COLO668 (cell line): Measurements from ENCODE around the gene RSL1D1.
A peak's percentile ranks its signal among the peaks of the same experiment; 100 is the strongest.
"Not testable (repeated sequence)": the region's sequence is repeated elsewhere in the genome, so short reads cannot be mapped to it uniquely, and the experiment has no call there.

Experiments
- DNase-seq: peaks from one replicate; lab custom pipeline; 2025; ENCODE audit not compliant: unreplicated experiment; lab: John Stamatoyannopoulos, UW

The RSL1D1 gene

DNA sequence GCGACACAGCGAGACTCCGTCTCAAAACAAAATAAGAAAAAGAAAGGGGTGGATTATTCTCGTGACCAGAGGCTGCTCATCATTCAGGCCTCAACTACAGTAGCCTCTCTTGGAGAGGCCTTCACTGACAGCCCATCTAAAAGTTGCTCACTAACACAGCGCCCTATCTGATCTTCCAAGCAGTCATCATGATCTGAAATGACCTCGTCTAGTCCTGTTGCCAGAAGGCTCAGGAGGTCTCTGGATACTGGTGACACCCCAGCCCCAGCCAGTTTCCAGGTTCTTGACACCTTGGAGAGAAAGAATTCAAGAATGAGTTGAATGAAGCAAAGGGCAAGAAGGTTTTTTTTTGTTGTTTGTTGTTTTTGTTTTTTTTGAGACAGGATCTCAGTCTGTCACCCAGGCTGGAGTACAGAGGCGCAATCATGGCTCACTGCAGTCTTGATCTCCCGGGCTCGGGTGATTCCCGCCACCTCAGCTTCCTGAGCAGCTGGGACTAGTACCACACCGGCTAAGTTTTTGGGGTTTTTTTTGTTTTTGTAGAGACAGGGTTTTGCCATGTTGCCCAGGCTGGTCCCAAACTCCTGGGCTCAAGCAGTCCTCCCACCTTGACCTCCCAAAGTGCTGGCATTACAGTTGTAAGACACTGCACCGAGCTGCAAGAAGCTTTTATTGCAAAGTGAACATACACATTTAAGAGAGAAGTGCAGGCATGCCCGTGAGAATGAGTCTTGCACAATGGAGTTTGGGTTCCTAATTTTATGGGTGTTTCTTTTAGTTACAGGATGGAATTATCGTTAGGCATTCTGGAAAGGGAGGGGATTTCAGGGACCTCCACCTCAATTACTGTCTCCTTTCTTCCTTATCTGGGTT lies 51.6 kb downstream of the RSL1D1 start:
- DNase-seq: no peak

GRCh38 chr16:11799017-11799381 lies 52.3 kb downstream of the RSL1D1 start:
- no peak for DNase-seq

GRCh38 chr16:11797957-11798299 lies 53.4 kb downstream of the RSL1D1 start:
- DNase-seq: peak; percentile 36

- DNase-seq: peak; percentile 98
Measured at GRCh38 chr16:11797166-11797956, 54.0 kb downstream of the RSL1D1 start, which contains the start of gene ZC3H7A. Gene ZC3H7A (minus strand): TSS chr16:11797258. CDS start chr16:11782354, 14,904 bp downstream.

- peak; percentile 42 for DNase-seq
Measured at GRCh38 chr16:11796227-11797165, 54.8 kb downstream of the RSL1D1 start.

GRCh38 chr16:11795887-11796226 lies 55.5 kb downstream of the RSL1D1 start:
- no peak for DNase-seq

GRCh38 chr16:11794996-11795886 lies 56.1 kb downstream of the RSL1D1 start:
- no peak for DNase-seq

- no peak for DNase-seq
Measured at GRCh38 chr16:11794447-11794846, 56.9 kb downstream of the RSL1D1 start.

DNA sequence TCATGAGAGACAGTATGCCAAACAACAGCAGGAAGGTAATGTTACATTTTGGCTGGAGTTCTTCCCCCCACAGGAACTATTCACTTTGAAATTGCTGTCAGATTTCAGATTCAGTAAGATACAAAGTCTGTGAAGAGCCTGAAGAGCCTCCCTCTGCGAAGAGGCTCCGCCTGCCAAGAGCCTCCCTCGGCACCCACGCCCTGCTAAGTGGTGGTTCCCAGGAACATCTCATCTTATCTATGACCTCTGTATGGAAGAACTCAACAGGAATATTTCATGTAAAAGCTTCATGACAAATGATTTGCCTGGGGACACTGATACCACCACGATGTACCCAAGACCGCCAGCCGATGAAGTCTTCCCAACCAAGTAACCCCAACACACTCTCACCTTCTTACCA lies 57.5 kb downstream of the RSL1D1 start:
- DNase-seq: no peak

- DNase-seq: peak; percentile 91
Measured at GRCh38 chr16:11792410-11793241, 58.7 kb downstream of the RSL1D1 start.

- no peak for DNase-seq
Measured at GRCh38 chr16:11791144-11791828, 60.1 kb downstream of the RSL1D1 start.

DNA sequence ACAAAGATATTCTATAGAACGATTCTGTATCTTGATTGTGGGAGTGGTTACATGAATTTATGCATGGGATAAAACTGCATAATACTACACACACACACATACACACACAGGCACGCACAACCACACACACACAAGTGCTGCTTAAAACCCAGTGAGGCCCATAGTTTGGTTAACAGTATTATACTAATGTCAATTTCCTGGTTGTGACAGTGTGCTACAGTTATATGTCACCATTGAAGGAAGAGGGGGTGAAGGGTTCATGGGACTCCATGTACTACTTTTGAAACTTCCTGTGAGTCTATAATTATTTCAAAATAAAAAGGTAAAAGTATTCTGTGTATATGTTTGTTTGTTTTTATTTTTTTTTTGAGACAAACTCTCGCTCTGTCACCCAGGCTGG lies 62.4 kb downstream of the RSL1D1 start:
- DNase-seq: no peak

DNA sequence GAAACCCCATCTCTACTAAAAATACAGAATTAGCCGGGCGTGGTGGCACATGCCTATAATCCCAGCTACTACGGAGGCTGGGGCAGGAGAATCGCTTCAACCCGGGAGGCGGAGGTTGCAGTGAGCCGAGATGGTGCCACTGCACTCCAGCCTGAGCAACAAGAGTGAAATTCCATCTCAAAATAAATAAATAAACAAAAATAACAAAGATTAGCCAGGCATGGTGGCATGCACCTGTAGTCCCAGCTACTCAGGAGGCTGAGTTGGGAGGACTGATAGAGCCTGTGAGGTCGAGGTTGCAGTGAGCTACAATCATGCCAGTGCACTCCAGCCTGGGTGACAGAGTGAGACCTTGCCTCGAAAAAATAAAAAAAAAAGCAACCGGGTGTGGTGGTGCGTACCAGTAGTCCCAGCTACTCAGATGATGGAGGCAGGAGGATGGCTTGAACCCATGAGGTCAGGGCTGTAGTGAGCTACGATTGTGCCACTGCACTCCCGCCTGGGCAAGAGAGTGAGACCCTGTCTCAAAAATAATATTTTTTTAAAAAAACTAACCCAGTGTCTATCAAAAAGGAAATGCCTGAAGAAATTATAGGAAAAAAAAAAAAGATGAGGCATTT lies 66.3 kb downstream of the RSL1D1 start:
- DNase-seq: not testable (repeated sequence)

DNA sequence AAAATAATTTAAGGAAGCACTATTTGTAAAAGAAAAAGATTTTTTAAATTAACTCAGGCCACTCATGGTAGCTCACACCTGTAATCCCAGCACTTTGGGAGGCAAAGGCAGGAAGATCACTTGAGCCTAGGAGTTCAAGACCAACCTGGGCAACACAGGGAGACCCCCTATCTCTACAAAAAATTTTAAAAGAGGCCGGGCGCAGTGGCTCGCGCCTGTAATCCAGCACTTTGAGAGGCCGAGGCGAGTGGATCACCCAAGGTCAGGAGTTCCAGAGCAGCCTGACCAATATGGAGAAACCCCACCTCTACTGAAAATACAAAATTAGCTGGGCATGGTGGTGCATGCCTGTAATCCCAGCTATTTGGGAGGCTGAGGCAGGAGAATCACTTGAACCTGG lies 67.0 kb downstream of the RSL1D1 start:
- not testable (repeated sequence) for DNase-seq

DNA sequence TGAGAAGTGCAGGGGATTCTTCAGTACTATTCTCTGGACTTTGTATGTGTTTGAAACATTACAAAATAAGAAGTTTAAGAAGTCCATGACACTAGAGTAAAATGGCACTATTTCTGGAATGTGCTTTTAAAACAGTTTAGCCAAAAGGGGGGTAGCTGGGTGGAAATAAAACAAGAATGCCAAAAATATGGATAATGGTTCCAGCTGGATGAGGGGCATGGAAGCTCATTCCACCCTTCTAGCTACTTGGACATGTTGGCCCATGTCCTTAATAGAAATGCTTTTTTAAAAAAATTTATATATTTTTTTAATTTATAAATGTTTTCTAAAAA lies 67.3 kb downstream of the RSL1D1 start:
- DNase-seq: no peak
